Peyer's patch (tissue), 4 donors: ENCODE measurements around the gene ERP44. TPM values are rescaled to one million over a fixed set of nuclear protein-coding genes. Genes with fewer than 3 reads are reported as not detected.

Source experiments
- DNase-seq, 3 donors: peaks; one replicate each; pipeline ENCODE4 v3.0.0-alpha.2; 2017 to 2019
- H3K27ac ChIP-seq, 4 donors: fragments of 200-600 bp; sonication (generic); one replicate each; pipeline ENCODE4 v1.5.1; 2016 to 2019
- H3K27me3 ChIP-seq, 2 donors: fragments of 200-600 bp; sonication (generic); one replicate each; pipeline ENCODE4 v1.5.1; 2019
- H3K36me3 ChIP-seq, 3 donors: fragments of 200-600 bp; sonication (generic); one replicate each; pipeline ENCODE4 v1.5.1; 2016 to 2019
- H3K4me1 ChIP-seq, 4 donors: fragments of 200-600 bp; sonication (generic); one replicate each; pipeline ENCODE4 v1.5.1; 2016 to 2019
- H3K4me3 ChIP-seq, 4 donors: fragments of 200-600 bp; sonication (generic); 1 replicate in 3 of 4; 2 replicates in 1 of 4; pipeline ENCODE4 v1.5.1; 2016 to 2019; ENCODE audit warnings: mild to moderate bottlenecking in 1 of 4
- H3K9me3 ChIP-seq, 4 donors: fragments of 200-600 bp; sonication (generic); one replicate each; pipeline ENCODE4 v1.5.1; 2016 to 2019; ENCODE audit warnings: mild to moderate bottlenecking in 1 of 4
- POLR2A ChIP-seq, 2 donors: fragments of 450-650 bp; IDR thresholded peaks; one replicate each; pipeline ENCODE4 v1.5.1; 2017; ENCODE audit warnings: antibody characterized with exemption in 2 of 2, mild to moderate bottlenecking in 2 of 2, moderate library complexity in 2 of 2
- total RNA-seq, 4 donors: library from RNA; depleted of rRNA; stranded (reverse); fragments of >200 nt; gene quantifications; one replicate each; pipeline ENCODE4 v1.1.0, GENCODE V29; 2016
- TF ChIP-seq, protein P1 (sequence below), 6 experiments: fragments of 450-650 bp in 4 of 6; fragments of 200-600 bp in 2 of 6; sonication (generic) in 1 of 6; IDR thresholded peaks; one replicate each; pipeline ENCODE4 v1.5.1; 2017 to 2019; ENCODE audit warnings: antibody characterized with exemption in 6 of 6, mild to moderate bottlenecking in 3 of 6, moderate library complexity in 1 of 6

ERP44 gene
- total RNA-seq, 4 donors from 2014 or later: 9.9 to 21.9 (median 17.4) TPM

- H3K27ac ChIP-seq: no peak overlapping the region
- no peaks in the 10 kb centered on the region for H3K4me1 ChIP-seq
- no peak for DNase-seq
- no peaks in the 10 kb centered on the region for H3K9me3 ChIP-seq
- H3K27me3 ChIP-seq: no peaks in the 10 kb centered on the region
- peaks cover 0 to 4% (median 0%) of the 10 kb centered on the region in 3 donors for H3K36me3 ChIP-seq
- no peak overlapping the region for H3K4me3 ChIP-seq
- TF ChIP-seq POLR2A (IDR thresholded peaks at IDR 0.05): no peak
- TF ChIP-seq, protein P1, sequence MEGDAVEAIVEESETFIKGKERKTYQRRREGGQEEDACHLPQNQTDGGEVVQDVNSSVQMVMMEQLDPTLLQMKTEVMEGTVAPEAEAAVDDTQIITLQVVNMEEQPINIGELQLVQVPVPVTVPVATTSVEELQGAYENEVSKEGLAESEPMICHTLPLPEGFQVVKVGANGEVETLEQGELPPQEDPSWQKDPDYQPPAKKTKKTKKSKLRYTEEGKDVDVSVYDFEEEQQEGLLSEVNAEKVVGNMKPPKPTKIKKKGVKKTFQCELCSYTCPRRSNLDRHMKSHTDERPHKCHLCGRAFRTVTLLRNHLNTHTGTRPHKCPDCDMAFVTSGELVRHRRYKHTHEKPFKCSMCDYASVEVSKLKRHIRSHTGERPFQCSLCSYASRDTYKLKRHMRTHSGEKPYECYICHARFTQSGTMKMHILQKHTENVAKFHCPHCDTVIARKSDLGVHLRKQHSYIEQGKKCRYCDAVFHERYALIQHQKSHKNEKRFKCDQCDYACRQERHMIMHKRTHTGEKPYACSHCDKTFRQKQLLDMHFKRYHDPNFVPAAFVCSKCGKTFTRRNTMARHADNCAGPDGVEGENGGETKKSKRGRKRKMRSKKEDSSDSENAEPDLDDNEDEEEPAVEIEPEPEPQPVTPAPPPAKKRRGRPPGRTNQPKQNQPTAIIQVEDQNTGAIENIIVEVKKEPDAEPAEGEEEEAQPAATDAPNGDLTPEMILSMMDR (IDR thresholded peaks at IDR 0.05): no peak
These were observed 32.4 kb upstream of the ERP44 start for GRCh38 chr9:100131216-100131615.

DNA sequence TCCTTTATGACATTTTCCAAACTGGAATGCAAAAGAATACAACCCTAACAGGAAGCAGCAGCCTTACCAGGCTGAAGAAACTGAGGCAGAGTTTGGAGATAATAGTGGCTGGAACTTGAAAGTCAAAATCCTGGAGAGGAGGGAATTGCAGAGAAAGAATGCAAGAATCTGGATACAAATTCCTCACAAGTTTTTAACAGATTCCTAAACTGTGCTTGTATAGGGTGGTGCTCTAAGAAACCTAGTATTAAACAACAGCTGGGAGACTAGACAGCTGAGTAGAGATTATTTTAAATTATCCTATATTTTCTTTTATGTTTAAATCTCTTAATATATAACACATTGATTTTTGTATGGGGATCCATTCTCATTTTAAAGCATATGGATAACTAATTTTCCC, 31.0 kb upstream of the ERP44 start:
- Histone ChIP-seq H3K4me3 (no peak overlapping the region), H3K36me3 (peaks cover 0 to 4% (median 0%) of the 10 kb centered on the region in 3 donors), H3K27me3 (no peaks in the 10 kb centered on the region), H3K9me3 (no peaks in the 10 kb centered on the region), H3K4me1 (no peaks in the 10 kb centered on the region), H3K27ac (no peak overlapping the region)
- TF ChIP-seq POLR2A (IDR thresholded peaks at IDR 0.05): no peak
- TF ChIP-seq, protein P1 (IDR thresholded peaks at IDR 0.05): no peak
- DNase-seq: no peak

- TF ChIP-seq POLR2A (IDR thresholded peaks at IDR 0.05): no peak
- H3K27me3 ChIP-seq: no peaks in the 10 kb centered on the region
- peaks cover 0 to 4% (median 0%) of the 10 kb centered on the region in 3 donors for H3K36me3 ChIP-seq
- no peak for DNase-seq
- H3K4me1 ChIP-seq: no peaks in the 10 kb centered on the region
- H3K9me3 ChIP-seq: no peaks in the 10 kb centered on the region
- no peak overlapping the region for H3K4me3 ChIP-seq
- no peak overlapping the region for H3K27ac ChIP-seq
These were observed 27.6 kb upstream of the ERP44 start for GRCh38 chr9:100126423-100126822.

DNA sequence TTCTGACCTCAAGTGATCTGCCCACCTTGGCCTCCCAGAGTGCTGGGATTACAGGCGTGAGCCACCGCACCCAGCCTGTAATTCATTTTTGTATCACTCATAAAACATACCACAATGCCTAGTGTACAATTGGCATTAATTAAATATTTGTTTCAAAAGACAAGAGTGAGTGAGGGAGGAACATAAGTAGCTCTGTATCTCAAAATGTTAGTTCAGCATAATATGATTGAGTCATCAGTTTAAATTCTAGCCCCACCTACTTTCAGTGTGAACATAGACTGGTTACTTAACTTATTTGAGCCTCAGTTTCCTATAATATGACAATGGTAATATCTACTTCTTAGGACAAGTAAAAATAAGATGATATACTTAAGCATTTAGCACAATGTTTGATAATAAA, 27.1 kb upstream of the ERP44 start:
- TF ChIP-seq POLR2A (IDR thresholded peaks at IDR 0.05): no peak
- TF ChIP-seq, protein P1 (IDR thresholded peaks at IDR 0.05): no peak
- no peak for DNase-seq
- Histone ChIP-seq H3K4me1 (no peaks in the 10 kb centered on the region), H3K9me3 (no peaks in the 10 kb centered on the region), H3K36me3 (peaks cover 0 to 4% (median 0%) of the 10 kb centered on the region in 3 donors), H3K27me3 (no peaks in the 10 kb centered on the region), H3K27ac (no peak overlapping the region), H3K4me3 (no peak overlapping the region)

- Histone ChIP-seq H3K27ac (no peak overlapping the region), H3K27me3 (no peaks in the 10 kb centered on the region), H3K9me3 (no peaks in the 10 kb centered on the region), H3K36me3 (peaks cover 0 to 4% (median 0%) of the 10 kb centered on the region in 3 donors), H3K4me3 (no peak overlapping the region), H3K4me1 (no peaks in the 10 kb centered on the region)
- no peak for DNase-seq
- no peak for TF ChIP-seq POLR2A (IDR thresholded peaks at IDR 0.05)
- TF ChIP-seq, protein P1 (IDR thresholded peaks at IDR 0.05): no peak
These were observed 26.4 kb upstream of the ERP44 start for GRCh38 chr9:100125236-100125635.

GRCh38 chr9:100120286-100120685, 21.5 kb upstream of the ERP44 start:
- Histone ChIP-seq H3K4me1 (no peaks in the 10 kb centered on the region), H3K36me3 (peaks cover 0 to 4% (median 0%) of the 10 kb centered on the region in 3 donors), H3K4me3 (no peak overlapping the region), H3K9me3 (no peaks in the 10 kb centered on the region), H3K27ac (no peak overlapping the region), H3K27me3 (no peaks in the 10 kb centered on the region)
- no peak for TF ChIP-seq POLR2A (IDR thresholded peaks at IDR 0.05)
- TF ChIP-seq, protein P1 (IDR thresholded peaks at IDR 0.05): no peak
- DNase-seq: no peak
